Prostate gland (tissue), 2 donors: ENCODE data around the gene ASGR1.

Experiments used
- CTCF ChIP-seq, 4 experiments: fragments of 200-600 bp in 2 of 4; fragments of 450-650 bp in 2 of 4; sonication (generic) in 2 of 4; IDR thresholded peaks; 1 replicate in 3 of 4; 2 replicates in 1 of 4; pipeline ENCODE4 v1.5.1; 2016 to 2019; ENCODE audit warnings: antibody characterized with exemption in 4 of 4, mild to moderate bottlenecking in 2 of 4, moderate library complexity in 2 of 4
- POLR2A ChIP-seq: fragments of 450-650 bp; IDR thresholded peaks from one replicate; pipeline ENCODE4 v1.6.1; 2016; ENCODE audit warnings: antibody characterized with exemption, mild to moderate bottlenecking

- no peak for TF ChIP-seq CTCF (IDR thresholded peaks at IDR 0.05)
- no peak for TF ChIP-seq POLR2A
Measured at GRCh38 chr17:7175330-7175733, 3.8 kb downstream of the ASGR1 start.
